HG02642 (cell line): Measurements from ENCODE around the gene PICK1.

Experiments
- ATAC-seq: cut with Tn5 transposase; IDR thresholded peaks from one replicate; pipeline ENCODE4 v1.9.1; 2021; ENCODE audit warnings: mild to moderate bottlenecking; ENCODE audit not compliant: unreplicated experiment, poor library complexity

Gene PICK1

DNA sequence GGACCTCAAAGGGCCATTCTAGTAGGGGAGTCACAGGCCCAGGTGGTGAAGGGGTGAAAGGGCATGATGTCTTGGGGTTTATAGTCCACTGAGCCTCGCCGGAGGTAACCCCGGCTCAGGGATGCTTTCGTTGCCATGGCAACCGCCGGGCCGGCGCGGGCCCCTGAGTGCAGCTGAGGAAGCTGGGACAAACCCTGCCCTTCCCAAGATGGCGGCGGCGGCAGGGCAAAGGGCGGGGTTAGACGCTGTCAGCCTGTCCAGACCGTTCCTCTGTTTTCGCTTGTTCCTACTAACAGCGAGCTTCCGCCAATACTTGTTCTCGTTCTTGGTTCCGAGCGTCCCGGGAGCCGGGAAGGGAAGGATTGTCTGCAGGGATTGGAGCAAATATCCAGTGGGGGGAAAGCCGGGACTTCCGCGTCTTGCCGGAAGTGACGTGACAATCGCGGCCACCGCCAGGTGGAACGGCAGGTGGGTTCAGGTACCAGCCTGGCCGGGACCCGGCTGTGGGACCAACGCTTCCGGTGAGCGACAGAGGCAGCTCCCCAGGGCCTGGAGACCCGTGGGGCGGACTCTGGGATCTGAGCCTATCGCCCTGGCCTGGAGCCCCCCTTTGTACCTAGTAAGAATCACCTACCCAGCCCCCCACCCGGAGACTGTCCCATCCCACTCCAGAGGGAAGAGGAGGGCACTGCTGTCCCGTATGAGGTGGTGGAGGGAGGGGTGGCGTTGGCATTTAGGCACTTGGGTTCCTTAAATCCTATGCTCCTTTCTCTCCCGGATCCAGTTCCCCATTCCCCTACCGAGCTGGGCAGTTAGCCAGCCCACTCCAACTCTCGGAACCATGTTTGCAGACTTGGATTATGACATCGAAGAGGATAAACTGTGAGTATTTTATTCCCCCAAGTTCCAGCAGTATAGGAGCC, at the start of gene PICK1:
PICK1 (plus strand) TSS at position 436 of the 923 bp plus-strand sequence; CDS start at position 842, 406 bp downstream.
- peak; percentile 66 for ATAC-seq

DNA sequence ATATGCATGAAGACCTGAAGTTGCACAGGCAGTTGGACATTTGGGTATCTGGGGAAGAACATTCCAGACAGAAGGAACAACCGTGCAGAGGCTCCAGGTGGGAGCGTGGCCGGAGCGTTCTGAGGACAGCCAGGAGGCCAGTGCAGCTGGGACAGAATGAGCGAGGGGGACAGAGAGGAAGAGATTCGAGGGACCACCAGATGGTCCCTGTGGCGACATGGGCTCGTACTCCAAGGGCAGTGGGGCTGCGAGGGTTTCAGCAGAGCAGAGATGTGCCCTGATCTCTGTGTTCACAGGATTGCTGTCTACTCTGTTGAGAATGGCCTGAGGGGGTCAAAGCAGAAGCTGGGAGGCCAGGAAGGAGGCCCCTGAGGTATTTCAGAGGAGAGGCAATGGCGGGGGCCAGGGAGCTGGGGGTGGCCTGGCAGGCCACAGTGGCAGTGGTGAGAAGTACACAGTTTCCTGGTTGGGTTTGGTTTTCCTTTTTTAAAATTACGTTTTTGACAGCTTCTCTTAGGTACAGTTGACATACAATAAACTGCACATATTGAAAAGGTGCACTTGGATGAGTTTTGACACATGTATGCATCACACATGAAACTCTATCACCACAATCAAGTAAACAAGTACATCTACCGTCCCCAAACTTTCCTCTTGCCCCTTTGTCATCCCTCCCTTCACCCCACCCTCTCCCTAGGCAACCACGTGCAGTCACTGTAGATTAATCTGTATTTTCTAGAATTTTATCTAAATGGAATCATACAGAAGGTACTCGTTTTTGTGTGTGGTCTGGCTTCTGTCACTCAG, 48.0 kb upstream of the PICK1 start:
- no peak for ATAC-seq

DNA sequence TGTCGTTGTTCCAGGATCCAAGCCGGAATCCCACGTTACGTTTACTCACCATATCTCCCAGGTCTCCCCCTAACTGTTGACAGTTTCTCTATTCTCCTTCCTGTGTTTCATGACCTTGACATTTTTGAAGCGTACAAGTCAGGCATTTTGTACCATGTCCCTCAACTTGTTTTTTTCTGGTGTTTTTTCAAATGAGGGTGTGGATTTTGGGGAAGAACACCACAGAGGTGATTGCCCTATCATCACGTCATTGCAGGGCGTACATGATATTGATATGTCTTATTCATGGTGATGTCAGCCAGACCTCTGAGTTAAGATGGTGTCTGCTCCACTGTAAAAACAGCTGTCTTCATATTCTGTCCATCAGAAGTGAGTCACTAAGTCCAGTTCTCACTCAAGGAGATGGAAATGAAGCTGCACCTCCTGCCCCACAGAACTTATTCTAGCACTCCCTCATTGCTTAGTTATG, 44.6 kb upstream of the PICK1 start:
- no peak for ATAC-seq

DNA sequence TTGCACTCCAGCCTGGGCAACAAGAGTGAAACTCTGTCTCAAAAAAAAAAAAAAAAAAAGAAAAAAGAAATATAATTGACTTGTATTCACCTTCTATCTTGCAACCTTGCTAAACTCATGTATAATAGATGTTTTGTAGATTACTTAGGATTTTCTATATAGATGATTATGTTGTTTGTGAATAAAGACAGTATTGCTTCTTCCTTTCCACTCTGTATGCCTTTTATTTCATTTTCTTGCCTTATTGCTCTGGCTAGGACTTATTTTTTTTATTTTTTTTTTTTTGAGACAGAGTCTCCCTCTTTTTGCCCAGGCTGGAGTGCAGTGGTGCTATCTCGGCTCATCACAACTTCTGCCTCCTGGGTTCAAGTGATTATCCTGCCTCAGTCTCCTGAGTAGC, 43.1 kb upstream of the PICK1 start:
- no peak for ATAC-seq

DNA sequence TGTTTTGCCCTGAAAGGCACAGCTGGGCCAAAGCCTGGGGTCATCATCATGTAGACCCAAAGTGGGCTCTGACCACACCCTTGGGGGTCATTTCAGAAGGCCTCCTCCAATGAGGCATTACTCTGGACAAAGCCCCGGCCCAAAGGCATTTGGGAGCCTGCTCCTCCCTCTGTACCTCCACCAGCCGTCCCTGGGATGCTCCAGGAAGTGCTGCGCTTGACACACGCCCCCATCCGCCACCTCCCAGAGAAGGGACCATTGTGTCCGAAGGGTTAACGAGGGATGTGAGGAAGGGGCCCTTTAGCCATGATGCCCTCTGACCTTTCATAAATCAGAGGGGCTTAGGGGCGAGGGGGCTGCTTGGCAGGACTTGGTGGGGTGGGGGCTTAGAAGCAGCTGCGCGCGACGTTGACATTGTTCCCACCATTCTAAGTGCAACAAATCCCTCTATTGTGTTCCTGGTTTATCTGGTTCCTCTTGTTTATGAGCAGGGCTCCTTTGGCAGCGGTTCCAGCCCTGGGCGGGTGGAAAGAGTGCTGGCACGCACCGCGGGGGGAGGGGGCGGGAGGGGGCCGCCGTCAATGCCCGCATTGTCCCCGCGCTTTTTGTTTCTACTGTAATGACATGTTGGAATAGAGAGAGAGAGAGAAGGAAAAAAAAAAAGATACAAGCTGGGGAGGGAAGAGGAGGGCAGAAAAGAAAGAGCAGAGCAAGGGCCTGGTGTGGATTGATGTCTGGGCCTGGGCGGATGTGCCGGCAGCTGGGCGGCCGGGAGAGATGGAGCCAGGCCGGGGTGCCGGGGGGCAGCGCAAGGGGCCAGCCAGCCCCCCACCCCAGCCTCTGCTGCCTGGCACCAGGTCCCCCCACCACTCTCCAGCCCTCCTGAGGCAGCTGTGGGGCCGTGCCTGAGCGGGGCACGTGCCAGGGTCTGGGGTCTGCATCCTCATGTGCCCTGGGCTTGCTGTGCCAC, 40.7 kb upstream of the PICK1 start:
- ATAC-seq, result no peak

DNA sequence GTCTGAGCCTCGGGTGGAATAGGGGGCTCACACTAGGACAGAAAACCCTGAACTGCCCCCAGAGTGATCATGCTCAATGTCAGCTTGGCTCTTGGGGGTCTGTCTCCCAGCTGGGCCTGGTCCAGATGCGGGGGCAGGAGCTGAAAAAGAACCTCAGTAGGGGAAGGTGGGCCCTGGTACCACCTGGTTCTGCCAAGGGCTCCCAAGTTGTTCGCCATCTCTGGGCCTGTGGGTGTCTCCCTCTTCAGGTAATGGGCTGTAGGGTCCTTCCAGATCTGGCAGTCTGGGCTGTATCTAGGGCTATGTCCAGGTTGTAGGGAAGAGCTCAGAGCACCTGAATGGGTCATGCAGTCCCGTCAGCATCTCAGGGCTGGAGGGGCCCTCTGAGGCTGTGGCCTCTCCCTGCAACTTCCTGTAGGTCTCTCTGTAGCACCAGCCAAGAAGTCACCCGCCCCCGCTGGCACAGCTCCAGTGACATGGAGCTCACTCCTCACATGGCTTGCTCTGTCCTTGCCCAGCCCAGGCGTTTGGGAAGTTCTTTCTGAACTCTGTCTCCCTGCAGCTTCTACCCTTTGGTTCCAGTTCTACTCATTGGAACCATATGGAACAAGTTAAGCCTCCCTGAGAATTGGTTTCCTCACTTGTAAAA, 39.8 kb upstream of the PICK1 start:
- no peak for ATAC-seq

DNA sequence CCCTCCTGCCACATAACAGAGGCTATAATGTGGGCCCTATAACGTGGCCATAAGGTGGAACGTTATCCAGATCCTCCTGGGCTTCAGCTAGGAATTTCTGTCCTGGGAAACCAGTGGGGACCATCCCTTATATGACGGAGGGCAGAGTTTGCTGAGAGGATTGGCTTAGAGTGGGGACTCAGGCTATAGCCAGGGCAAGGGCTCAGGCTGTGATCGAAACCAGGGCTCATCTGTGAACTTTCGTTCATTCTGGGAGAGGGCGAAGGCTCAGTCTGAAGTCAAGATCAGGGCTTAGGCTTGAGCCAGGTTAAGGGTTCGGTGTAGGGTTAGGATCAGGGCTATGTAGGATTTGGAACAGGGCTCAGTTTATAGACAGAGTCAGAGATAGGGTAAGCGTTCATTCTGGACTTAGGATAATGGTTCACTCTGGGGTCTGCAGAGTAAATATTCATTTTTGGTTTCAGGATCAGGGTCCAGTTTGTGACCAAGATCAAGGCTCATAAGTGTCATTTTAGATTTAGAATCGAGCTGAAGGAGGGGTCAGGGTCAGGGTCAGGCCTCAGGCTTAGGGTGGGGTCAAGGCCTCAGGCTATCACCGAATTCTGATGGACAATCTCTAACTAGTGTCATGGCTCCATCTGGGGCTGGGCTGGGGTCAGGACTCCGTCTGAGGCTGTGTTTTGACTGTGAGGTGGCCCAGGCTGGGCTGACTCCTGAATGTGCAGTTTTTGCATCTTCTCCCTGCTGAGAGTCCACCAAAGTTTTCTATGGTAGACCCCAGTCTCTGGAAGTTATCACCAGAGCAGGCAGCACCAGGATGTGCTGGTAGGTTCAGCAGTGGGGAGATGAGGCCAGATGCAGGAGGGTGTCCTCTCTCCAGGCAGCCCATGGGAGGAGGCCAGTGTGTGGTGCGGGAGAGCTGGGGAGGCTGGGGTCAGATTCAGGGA, 39.0 kb upstream of the PICK1 start:
- no peak for ATAC-seq

DNA sequence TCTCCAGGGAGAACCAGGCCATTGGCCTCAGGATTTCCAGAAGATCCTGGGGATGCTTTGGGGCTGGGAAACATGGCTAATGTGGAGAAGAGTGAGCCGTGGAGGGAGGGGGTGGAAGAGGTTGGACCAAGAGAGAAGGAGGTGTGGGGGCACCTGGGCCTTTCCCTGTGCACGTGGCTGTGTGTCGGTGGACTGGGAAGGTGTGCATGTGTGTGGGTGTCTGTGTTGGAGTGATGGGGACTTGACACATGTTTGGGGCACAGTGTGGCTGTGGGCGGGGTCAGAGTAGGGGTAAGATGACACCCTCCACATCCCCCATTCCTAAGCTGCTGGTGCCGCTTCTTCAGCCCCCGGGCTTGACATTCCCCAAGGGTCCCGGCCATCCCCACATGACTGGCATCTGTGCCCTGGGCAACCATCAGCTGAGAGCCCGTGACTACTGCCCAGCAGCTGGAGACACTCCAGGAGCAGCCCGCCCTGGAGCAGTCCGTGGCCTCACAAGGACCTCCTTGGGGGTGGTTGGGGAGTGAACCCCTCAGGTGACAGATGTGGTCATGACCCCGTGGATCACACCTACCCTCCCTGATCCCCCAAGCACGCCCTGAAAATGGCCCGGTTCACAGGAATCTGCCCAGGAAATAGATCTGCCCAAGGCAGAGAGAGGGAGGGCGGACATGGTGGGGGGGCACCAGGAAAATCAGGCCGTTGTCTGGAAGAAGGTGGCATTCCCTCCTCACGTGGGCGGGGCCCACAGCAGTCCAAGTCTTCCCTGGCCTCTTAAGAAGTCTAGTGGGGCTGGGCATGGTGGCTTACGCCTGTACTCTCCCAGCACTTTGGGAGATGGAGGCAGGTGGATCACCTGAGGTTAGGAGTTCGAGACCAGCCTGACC, 38.0 kb upstream of the PICK1 start:
- ATAC-seq, result no peak

DNA sequence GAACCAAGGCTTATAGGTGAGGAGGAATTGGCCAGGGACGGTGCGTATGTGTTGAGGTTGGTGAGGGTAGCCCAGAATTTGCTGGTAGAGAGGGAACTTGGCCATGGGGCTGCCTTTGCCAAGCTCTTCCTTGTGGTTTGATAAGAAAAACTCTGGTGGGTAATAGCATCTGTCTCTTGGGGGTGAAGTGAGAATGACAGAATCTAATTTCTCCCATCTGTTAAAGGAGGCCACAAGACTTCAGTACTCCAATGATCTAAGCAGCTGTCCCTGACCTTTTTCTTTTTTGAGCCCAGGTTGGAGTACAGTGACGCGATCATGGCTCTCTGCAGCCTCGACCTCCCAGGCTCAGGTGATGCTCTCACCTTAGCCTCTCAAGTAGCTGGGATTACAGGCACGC, 36.0 kb upstream of the PICK1 start:
- ATAC-seq, result no peak

DNA sequence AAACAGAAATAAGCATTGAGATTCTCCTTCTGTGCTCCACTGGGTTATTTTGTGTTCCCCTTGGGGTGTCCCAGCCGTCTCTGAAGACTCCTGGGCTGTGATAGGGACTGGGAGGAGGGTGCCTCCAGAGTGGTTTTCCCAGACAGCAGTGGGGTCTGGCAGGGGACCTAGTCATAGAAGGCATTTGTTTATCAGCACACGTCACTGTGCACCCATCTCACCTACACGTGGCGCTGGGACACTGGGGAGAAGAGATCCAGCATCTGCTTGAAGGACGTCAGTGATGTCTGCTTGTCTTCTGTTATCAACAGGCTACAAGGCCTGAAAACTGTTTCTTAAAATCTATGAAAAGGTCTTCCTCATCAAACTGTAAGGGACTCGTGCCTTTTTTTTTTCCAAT, 34.2 kb upstream of the PICK1 start:
- ATAC-seq, result no peak

DNA sequence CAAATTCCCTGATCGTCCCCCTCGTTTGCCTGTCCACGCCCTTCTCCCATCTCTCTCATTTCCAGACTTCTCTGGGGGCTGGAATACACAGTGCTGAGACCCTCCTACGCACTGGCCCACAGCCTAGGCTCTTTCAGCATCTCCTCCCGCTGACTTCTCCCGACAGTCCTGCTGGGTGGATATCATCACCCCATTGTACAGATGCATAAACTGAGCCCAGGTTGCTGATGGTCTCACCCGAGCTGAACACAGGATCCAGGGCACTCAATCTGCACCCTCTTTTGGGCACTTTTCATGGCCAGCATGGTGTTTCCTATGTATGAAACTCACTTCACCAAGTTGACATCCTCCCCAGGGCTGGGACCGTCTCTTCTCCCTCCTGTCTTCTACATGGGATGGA, 31.7 kb upstream of the PICK1 start:
- no peak for ATAC-seq

DNA sequence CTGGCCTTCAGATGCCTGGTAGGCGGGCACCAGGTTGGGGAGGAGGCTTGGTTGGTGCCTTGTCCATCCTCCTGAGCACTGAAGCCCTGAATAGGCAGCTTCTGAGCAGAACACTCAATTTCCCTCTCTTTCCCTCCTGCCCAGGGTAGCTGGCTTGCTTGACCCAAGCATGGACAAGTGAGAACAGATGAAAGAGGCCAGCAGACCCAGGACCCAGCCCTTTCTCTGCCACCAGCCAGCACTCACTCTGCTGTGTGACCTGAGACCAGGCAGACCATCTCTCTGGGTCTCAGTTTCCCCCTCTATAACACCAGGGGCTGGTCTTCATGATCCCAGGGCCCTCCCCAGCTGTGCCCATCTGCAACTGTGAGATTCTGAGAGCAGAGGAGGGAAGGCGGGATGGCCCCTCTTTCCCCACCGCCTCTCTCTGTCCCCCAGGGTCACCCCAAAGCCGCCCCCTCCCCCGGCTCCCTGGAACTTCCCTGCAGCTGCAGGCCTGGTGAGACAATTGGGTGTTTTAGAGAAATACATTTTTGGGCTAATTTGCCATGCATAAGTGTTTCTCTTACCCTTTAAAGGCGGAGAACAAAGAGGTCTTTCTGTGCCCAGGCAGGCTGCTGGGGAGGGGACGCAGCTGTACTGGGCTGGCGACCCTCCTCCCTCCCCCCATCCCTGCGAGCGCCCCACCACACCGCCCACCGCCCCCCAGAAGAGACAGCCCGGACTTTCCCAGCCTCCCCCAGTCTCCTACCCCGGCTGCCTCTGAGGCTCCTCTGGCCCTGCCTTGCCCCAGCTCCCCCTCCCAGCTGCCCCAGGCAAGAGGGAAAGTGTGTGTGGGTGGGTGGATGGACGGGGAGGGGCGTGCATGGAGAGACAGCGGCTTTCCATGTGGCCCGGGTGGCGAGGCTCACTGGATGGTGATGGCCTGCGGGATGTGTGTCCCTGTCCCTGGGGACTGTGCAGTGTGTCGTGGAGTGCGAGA, 30.8 kb upstream of the PICK1 start:
- ATAC-seq, result no peak

DNA sequence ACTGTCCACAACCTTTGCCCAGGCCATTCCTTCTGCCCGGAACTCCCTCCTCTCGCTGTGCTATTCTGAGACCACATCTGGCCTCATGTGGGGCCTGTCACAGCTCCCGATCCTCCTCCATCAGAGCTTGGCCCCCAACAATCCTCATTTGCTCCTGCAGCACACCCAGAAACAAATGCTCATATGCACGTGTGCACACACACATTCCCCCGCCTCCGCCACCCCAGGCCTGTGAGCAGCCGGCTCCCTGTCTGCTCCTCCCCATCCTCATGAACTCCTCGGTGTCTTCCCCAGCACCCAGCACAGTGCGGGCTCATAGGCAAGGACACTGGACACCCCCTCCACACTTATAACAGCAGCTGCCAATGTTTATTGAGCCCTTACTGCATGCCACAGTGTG, 29.7 kb upstream of the PICK1 start:
- no peak for ATAC-seq

DNA sequence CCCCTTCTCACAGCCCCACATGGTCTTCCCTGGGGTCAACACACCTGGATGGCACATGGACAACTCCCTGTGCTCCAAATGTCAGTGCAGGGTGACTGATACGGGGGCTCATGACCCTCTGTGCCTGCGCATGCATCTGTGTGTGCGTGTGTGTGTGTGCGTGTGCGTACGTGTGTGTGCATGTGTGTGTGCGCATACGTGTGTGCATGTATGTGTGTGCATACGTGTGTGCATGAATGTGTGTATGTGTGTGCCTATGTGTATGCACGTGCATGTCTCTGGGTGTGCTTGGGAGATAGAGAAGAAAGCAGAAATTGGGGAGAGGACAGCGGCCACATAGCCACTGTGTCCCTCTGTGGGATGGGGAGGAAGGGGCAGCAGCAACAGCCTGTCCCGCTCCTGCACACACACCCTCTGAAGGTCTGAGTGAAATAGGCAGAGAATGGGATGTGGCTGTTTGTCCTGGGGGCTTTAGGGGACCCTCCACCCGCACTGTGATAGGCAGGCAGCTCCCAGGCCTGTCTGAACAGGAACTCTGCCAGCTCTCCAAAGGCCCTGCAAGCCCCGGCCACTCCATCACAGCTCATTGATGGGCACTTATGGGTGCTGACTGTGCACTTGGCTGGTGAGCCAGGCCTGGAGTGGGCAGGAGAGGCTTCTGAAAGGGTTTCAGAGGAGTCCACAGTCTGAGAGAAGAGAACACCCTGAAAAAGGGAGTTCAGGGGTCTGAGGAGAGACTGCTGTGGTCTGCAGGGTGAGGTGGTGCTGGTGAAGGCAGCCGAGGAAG, 28.7 kb upstream of the PICK1 start:
- ATAC-seq, result no peak

DNA sequence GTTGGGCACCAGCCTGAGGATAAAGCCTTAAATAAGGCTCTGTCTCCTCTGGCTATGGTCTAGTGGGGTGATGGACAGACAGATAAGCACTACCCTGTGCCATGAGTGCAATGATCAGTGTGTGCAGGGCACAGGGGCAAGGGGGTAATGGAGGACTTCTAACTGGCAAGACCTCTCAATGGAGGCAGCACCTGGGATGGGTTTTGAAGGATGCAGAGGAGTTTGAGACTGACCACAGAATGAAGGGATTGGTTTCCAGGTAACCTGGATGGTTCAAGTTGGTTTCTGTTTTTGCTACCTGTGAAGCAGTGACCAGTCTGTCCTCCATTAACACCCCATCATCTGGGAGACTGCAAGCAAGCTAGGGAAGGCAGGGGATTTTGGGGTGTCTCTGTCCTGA, 27.8 kb upstream of the PICK1 start:
- ATAC-seq, result no peak

DNA sequence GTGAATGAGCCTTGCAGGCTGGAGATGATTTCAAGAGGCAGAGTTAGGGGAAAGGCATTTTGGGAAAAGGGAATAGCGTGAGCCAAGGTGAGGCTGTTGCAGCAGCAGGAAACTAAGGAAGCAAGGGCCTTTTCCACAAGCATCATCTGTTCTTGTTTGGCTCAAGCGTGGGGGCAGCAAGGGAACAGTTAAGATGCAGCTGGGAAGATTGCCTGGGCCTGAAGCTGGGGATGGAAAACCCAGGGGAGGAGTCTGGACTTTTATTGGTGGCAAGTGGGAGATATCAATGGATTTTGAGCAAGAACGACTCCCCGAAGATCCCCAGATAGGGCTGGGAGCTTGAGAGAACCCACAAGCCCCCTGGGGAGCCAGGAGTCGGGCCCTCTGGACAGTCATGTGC, 27.3 kb upstream of the PICK1 start:
- ATAC-seq, result no peak
